ENCODE measurements around the gene SUN2.

The SUN2 gene

DNA sequence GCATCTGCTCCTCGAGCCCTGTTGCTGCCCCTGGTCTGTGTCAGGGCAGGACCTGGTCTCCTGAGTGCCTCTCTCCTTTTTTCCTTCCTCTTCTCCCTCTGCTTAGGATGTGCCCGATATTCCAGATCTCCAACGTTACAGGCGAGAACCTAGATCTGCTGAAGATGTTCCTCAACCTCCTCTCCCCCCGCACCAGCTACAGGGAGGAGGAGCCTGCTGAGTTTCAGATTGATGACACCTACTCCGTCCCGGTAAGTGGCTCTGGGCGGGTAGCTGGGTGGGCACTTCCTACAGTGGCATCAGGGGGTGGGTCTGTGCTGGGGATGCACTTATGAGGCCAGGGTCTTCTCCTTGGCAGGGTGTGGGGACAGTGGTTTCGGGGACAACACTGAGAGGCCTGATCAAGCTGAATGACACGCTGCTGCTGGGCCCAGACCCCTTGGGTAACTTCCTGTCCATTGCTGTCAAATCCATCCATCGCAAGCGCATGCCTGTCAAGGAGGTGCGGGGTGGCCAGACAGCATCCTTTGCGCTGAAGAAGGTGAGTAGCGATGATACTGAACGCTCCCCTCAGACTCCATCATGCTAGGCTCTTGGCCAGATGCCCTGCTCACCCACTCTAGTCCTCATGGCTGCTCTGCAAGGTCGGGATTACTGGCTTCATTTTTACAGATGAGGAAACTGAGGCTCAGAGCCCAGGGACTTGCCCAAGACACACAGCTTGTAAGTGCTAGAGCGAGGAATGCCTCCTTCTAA is 29.7 kb downstream of the SUN2 start:
- no peak for DNase-seq
- in situ Hi-C loops (cut with MboI; ENCODE audit: low pct_unique_long_range_greater_than_20kb, low sequenced_read_pairs) = no loop called here

DNA sequence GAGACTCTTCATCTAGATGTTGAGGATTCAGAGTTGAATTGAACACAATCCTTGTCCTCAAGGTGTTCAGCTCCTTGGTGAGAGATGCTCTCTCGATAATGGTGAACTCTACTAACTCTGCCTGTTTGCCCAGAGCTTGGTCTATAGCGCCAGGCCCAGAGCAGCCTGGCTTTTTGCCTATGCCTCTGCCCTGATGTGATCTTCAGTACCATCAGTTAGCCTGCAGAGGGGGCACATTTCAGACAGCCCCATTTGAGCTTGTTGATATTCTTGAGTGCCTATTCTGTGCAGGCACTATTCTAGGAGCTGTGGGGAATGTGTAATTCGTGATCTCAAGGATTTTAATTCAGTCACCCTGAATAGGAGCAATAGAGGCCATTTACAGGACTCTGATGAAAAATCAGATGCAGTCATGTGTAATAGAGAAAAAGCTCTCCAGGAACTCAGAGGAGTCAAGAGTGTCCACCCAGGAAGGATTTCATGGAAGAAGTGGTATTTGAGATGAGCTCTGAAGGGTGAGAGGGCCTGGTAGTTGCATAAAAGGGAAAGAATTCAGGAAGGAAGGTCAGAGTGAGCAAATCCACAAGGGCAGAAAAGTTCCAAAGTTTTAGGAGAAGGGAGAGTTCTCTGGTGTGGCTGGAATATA is 30.7 kb downstream of the SUN2 start:
- in situ Hi-C loops (cut with MboI; ENCODE audit: low pct_unique_long_range_greater_than_20kb, low sequenced_read_pairs) = no loop called here
- DNase-seq = peak; percentile 58

DNA sequence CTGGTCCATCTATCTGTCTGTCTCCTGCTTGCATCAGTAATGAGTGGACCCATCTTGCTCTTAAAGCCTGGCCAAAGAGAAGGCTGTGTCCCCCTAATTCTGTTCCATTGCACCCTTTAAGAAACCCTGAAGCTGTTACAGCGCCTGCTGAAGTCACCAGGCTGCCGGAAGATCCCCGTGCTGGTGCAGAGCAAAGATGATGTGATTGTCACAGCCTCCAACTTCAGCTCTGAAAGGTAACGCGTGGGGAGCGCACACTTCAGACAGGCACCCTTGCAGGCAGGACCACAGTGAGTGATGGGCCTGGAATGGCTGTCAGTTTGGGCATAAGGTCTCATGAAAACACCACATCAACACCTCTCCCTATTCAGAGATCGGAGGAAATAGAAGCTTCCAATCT is 31.6 kb downstream of the SUN2 start:
- in situ Hi-C loops (cut with MboI; ENCODE audit: low pct_unique_long_range_greater_than_20kb, low sequenced_read_pairs) = no loop called here
- no peak for DNase-seq

DNA sequence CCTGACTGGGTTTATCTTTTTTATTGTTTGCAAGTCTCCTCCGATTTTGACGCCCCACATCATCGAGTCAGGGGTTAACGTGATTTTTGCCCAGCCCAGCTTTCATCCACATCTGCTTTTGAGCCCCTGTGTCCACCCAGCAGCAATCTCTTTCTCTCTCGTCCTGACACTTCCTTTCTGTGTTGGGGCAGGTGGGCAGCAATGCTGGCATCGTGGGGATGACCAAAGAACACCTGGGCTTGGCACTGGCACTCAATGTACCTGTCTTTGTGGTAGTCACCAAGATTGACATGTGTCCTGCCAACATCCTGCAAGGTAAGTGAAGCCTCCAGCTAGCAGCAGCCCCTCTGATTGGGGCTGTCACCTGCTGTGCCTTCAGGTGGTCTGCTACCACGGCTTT is 34.2 kb downstream of the SUN2 start:
- in situ Hi-C loops (cut with MboI; ENCODE audit: low pct_unique_long_range_greater_than_20kb, low sequenced_read_pairs) = no loop called here
- DNase-seq = no peak

DNA sequence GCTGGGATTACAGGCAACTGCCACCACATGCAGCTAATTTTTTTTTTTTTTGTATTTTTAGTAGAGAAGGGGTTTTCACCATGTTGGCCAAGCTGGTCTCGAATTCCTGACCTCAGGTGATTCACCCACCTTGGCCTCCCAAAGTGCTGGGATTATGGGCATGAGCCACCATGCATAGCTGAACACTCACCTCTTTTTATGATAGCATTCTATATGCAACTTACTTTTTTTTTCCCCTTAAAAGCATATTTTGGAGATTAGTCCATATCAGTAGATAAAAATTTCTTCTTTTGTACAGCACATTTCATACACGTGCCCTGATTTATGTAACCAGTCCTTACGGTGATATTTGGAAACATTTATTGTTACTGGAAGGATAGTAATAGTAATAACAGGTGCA is 35.4 kb downstream of the SUN2 start:
- DNase-seq = no peak
- in situ Hi-C loops (cut with MboI; ENCODE audit: low pct_unique_long_range_greater_than_20kb, low sequenced_read_pairs) = no loop called here

DNA sequence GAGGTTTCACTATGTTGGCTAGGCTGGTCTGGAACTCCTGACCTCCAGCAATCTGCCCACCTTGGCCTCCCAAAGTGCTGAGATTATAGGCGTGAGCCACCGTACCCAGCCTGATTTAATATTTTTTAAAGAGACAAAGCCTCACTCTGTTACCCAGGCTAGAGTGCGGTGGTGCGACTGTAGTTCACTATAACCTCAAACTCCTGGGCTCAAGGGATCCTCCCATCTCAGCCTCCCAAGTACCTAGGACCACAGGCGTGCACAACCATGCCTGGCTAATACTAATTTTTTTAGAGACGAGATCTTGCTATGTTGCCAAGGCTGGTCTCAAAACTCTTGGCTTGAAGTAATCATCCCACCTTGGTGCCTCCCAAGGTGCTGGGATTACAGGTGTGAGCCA is 36.6 kb downstream of the SUN2 start:
- in situ Hi-C loops (cut with MboI; ENCODE audit: low pct_unique_long_range_greater_than_20kb, low sequenced_read_pairs) = no loop called here
- no peak for DNase-seq

DNA sequence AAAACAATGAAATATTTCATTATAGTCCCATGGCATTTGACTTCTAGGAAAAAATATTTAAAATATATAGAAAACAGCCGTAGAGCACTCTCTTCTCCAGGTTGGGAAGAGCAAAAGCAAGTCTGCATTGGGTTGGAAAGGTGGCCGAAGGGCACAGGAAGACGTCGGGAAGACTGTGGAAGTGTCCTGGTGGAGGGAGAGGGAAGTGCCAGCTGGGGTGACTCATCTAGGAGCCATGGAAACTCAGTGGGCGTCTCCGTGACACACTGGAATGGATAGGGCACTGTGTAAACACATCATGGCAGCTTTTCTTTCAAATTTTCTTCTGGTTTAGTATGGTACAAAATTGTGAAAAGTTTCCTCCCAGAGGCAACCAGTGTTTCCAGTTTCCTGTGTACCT is 37.4 kb downstream of the SUN2 start:
- no peak for DNase-seq
- in situ Hi-C loops (cut with MboI; ENCODE audit: low pct_unique_long_range_greater_than_20kb, low sequenced_read_pairs) = no loop called here

DNA sequence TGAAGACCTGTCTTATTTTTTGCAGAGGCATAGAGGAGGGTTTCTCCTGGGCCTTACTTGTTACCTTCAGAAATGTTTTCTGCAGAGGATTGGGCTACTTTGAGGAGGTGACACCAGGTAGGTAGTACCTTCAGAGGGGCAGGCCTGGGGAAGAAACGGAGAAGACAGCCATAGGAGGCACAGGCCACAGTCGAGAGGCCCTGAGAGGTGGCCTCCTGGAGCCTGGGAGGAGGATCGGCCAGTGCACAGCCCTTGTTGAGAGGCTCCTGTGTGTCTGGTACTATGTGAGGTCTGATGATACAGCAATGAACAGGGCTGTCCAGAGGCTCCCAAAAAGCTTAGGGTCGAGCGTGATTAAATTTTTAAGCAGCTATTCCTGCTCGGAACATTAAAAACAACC is 38.6 kb downstream of the SUN2 start:
- DNase-seq = no peak
- in situ Hi-C loops (cut with MboI; ENCODE audit: low pct_unique_long_range_greater_than_20kb, low sequenced_read_pairs) = no loop called here

DNA sequence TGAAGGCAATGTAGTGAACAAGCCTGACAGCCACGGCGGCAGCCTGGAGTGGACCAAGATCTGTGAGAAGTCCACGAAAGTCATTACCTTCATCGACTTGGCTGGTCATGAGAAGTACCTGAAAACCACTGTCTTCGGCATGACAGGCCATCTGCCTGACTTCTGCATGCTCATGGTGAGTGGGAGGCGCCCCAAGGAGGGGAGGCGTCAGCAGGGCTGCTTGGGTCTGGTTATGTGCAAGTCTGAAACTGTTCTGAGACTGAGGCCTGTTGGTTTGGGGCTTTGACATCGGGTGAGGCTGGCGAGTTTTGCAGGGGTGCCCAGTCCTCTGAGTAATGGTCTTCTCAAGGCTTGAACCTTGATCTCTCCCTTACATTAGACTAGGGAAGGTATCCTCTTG is 39.0 kb downstream of the SUN2 start:
- DNase-seq = no peak
- in situ Hi-C loops (cut with MboI; ENCODE audit: low pct_unique_long_range_greater_than_20kb, low sequenced_read_pairs) = no loop called here

DNA sequence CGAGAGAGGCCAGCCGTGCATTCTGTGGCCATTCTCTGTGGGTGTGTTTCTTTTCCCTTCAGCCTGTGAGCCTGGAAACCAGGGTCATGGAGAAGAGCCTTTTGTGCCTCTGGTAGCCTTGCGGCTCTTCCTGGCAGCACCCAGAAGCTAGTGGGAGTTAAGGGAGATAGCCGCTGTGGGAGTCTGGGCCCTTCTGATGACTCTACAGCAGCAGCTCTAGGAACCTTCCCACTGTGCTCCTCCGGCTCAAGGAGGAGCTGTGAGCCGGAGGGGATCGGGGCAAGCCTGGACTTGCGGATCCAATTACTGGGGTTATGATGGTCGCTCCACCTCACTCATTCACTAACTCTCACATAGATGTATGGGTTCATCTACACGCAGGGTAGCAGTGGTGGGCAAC is 39.5 kb downstream of the SUN2 start:
- in situ Hi-C loops (cut with MboI; ENCODE audit: low pct_unique_long_range_greater_than_20kb, low sequenced_read_pairs) = no loop called here
- no peak for DNase-seq

DNA sequence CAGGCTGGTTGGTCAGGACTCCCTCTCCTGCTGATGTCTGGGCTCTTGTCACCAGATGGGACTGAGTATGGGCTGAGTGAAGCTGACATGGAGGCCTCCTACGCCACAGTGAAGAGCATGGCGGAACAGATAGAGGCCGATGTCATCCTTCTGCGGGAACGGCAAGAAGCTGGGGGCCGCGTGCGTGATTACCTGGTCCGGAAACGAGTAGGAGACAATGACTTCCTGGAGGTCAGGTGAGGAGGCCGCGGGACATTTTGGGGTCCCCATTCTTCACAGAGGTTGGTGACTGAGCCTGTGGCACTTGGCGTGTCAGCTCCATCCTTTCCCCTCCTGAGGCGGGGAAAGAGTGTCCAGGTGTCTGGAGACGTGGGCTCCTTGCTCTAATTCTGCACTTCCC is 39.9 kb downstream of the SUN2 start:
- no peak for DNase-seq
- in situ Hi-C loops (cut with MboI; ENCODE audit: low pct_unique_long_range_greater_than_20kb, low sequenced_read_pairs) = no loop called here

DNA sequence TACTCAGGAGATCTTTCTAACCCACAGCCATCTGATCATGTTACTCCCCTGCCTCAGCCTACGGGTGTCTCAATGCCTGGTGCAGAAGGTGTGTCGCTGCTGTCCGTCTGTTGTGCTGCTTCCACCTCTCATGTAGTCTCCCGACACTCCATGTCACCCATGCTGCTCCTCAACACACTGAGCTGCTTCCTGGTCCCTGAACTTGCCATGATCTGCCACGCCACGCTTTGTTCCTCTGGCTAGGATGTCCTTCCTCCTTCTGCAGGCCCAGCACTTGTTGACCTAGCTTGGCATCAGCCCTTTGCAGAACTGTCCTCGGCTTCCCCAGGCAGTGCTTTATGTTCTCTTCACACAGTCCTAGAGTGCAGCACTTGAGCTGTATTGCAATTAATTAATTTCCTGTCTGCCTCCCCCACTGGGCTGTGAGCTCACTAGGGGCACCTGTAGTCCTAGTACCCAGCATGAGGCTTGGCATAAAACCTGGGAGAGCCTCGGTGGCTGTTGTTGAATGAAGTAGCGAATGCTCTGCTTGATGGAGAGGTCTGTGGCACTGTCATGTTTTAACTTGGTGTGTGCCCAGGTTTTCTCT is 40.5 kb downstream of the SUN2 start:
- no peak for DNase-seq
- in situ Hi-C loops (cut with MboI; ENCODE audit: low pct_unique_long_range_greater_than_20kb, low sequenced_read_pairs) = no loop called here

DNA sequence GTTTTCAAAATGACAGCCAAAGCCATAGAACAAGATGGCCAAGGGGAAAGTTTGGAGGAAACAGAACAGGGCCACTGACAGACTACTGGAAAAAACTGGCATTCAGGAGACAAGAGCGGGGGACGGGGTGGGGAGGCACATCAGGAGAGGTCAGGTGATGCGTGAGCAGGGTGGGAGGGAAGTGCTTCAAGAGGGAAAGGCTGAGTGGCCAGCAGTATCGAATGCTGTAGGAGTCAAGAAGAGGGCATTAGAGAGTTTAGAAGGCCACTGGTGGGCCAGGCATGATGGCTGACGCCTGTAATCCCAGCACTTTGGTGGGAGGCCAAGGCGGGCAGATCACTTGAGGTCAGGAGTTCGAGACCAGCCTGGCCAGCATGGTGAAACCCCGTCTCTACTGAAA is 41.9 kb downstream of the SUN2 start:
- in situ Hi-C loops (cut with MboI; ENCODE audit: low pct_unique_long_range_greater_than_20kb, low sequenced_read_pairs) = no loop called here
- DNase-seq = no peak

DNA sequence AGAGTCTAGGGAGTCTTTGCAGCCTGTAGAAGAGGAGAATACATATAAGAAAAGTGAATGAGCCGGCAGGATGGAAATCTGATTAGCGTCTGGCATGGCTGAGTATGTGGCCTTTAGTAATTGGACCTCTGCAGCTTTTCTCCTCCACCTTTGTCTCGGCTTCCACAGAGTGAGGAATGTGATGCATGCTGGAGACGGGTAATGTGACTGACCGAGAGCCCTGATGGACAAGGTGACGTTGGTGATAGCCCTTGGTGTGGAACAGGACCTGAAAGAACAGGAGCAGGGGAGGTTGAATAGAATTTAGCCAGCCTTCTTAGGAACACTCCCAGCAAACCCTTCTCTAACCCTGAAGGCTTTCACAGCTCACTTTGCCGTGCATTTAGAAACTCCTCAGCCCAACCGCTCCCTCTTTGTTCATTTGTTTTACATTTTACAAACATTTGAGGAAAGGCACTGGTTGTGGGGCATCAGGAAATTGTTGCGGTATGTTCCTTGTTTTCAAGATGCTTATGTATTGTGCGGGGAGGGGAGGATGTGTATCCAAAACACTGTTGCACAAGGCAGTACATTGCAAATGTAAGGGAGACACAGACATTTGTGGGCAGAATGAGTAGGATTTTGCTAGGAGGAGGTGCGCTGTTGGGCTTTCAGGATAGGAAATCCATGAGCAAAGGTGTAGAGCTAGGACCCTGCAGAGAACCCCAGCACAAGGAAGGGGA is 43.2 kb downstream of the SUN2 start:
- DNase-seq = no peak
- in situ Hi-C loops (cut with MboI; ENCODE audit: low pct_unique_long_range_greater_than_20kb, low sequenced_read_pairs) = no loop called here

DNA sequence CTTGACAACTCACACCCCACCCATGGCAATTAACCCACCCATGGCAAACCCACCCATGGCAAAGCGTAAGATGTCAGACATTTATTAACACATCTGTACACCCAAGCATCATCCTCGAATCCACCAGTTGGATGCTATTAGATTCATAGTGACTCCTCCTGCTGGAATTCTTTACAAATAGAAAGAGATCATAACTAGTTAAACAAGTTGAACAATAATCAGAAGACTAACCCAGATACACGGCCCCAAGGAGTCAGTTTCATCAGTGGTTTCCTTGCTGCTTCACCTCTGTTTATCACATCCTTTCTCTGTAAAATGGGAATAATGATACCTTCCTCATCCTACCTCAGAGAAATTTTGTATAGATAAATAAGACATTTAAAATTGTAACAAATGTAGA is 44.9 kb downstream of the SUN2 start:
- in situ Hi-C loops (cut with MboI; ENCODE audit: low pct_unique_long_range_greater_than_20kb, low sequenced_read_pairs) = no loop called here
- no peak for DNase-seq

DNA sequence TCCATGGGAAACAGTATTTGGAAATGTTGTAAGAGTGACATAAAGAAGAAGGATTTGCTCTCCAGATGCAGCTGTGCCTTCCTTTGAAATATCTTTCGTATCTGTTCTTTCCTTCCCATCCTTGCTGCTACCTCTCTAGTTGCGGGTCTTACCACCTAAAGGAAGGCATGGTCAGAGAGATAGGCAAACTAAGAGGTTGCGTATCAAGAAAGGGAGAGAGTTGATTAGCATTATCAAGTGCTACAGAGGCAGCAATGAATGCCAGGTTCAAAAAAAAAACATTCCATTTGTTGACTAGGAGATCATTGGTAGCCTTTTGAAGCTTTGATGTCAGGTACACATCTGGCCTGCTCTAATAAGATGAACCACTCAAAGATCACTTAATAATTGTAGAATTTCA is 45.4 kb downstream of the SUN2 start:
- in situ Hi-C loops (cut with MboI; ENCODE audit: low pct_unique_long_range_greater_than_20kb, low sequenced_read_pairs) = no loop called here
- no peak for DNase-seq

DNA sequence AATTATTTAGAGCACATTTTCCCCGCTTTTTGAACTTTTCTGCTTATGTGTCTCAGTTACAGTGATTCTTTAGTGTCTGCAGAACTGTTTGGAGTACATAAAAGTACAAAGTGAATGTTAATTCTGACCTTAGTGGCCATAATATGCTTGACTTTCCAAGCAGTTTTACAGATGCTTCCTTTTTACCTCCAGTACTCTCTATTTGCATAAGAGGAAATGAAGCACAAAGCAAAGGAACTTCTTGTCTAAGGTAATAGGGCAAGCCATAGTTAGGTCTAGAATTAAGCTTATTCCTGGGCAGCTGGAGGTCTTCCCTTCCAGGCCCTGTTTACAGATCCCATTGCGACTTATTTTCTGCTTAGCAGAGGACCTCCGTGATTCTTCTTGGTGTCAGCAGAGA is 46.5 kb downstream of the SUN2 start:
- in situ Hi-C loops (cut with MboI; ENCODE audit: low pct_unique_long_range_greater_than_20kb, low sequenced_read_pairs) = no loop called here

DNA sequence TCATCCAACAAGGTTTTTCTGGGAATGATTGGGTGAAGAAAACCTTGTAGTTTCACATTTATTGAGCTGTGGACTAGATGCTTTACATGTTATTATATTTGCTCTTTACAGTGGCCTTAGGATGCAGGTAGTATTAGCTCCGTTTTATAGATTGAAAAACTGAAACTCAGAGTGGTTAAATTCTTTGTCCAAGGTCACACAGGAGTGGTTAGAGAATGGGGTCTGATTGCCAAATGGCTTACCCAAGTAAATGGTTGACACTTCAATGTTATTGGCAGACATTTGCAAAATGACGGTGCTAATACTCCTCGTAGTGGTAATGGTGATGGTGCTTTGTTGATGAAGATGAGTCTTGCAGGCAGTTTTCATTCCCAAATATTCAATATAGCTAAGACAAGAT is 47.8 kb downstream of the SUN2 start:
- DNase-seq = no peak
- in situ Hi-C loops (cut with MboI; ENCODE audit: low pct_unique_long_range_greater_than_20kb, low sequenced_read_pairs) = no loop called here

More for the DNA sequence above, 46.5 kb downstream of the SUN2 start:
- DNase-seq = no peak

DNA sequence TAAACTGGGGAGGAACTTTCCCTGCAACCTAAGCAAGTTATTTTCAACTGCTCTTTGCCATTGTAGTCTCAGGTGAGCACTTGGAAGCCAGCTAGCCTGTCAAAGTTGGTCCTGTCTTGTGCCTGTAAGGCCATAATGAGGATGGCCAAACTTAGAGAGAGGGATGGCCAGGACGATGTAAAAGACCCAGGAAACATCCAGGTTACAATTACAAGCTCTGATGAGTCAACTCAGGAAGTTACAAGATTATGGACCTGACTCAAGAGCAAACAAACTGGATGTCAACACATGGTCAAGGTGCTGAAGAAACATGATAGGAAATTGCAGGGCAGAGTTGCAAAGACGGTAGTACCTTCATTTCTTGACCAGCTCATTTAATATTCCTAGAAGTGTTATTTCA is 48.5 kb downstream of the SUN2 start:
- no peak for DNase-seq
- in situ Hi-C loops (cut with MboI; ENCODE audit: low pct_unique_long_range_greater_than_20kb, low sequenced_read_pairs) = no loop called here

DNA sequence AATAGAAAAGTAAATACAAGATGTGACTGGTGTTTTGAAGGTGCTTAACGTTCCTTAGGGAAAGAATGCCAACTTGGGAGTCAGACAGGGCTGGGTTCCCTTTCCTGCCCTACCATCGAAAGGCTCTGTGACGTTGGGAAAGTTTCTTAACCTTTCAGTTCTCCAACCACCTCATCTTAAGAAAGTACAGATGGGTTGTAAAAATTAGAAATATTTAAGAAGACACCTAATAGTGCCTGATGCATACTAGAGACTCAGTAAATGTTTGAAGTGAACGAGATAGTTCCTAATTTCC is 49.0 kb downstream of the SUN2 start:
- DNase-seq = no peak
- in situ Hi-C loops (cut with MboI; ENCODE audit: low pct_unique_long_range_greater_than_20kb, low sequenced_read_pairs) = no loop called here

Measured in KBM-7 (cell line).